HCT116 (cell line): ENCODE results near the gene CASR. TPM values are rescaled to one million over a fixed set of nuclear protein-coding genes. Genes with fewer than 3 reads are reported as not detected.

Source experiments
- ATAC-seq: fragments of 200-7000 bp; cut with Tn5 transposase; 2 replicates; pipeline ENCODE4 v1.9.1; 2020; ENCODE audit warnings: mild to moderate bottlenecking, moderate library complexity
- BruUV-seq: library from RNA; stranded (reverse); fragments of 400-500 nt; replicated peaks from 2 replicates; lab custom pipeline; 2021; lab: Mats Ljungman, UMichigan
- CTCF ChIA-PET: fragments of 300-600 bp; sonication (Branson Sonifier 250); formaldehyde crosslinking; loops from one replicate; lab custom pipeline; 2021; ENCODE audit warnings: antibody characterized with exemption; lab: Charles Lee
- POLR2A ChIA-PET: fragments of 300-600, 350-600 bp; sonication (Branson Sonifier 250); formaldehyde crosslinking; loops from one replicate; lab custom pipeline; 2021; ENCODE audit warnings: antibody characterized with exemption; lab: Charles Lee
- RAD21 ChIA-PET, 2 experiments: fragments of 300-600 bp; sonication (Branson Sonifier 250); formaldehyde crosslinking; loops; one replicate each; lab custom pipeline; 2023; ENCODE audit warnings: low total read pairs in 2 of 2; ENCODE audit not compliant: uncharacterized antibody in 2 of 2, unreplicated experiment in 2 of 2, low non-redundant PET in 1 of 2; lab: Charles Lee
- DNase-seq: peaks from one replicate; pipeline ENCODE4 v3.0.0-alpha.2; 2010; ENCODE audit warnings: low read depth, low spot score
- H2AFZ ChIP-seq: fragments of 200-600 bp; shearing (Covaris generic), sonication (generic); 2 replicates; pipeline ENCODE4 v1.6.1; 2017; ENCODE audit warnings: low read depth, mixed run types, mixed read lengths, antibody characterized with exemption, low read length; ENCODE audit not compliant: poor library complexity, severe bottlenecking
- H3K27ac ChIP-seq: 2 replicates; pipeline ENCODE4 v1.5.1; 2012; ENCODE audit warnings: low read depth, low read length
- H3K27me3 ChIP-seq: fragments of 200-600 bp; sonication (generic); 2 replicates; pipeline ENCODE4 v1.6.1; 2016; ENCODE audit warnings: mixed run types, low read length, mixed read lengths; ENCODE audit not compliant: insufficient read depth
- H3K36me3 ChIP-seq, 2 experiments: fragments of 200-500 bp in 1 of 2; fragments of 200-600 bp in 1 of 2; sonication (Bioruptor generic) in 1 of 2; sonication (generic) in 1 of 2; 2 replicates each; pipeline versions ENCODE4 v1.5.1 to v1.6.1; 2014 to 2016; ENCODE audit warnings: low read length in 2 of 2, inconsistent platforms in 1 of 2, mixed read lengths in 1 of 2, mixed run types in 1 of 2; ENCODE audit not compliant: insufficient read depth in 2 of 2, control insufficient read depth in 1 of 2
- H3K4me1 ChIP-seq, 2 experiments: fragments of 200-600 bp in 1 of 2; sonication (generic) in 1 of 2; 2 replicates each; pipeline versions ENCODE4 v1.5.1 to v1.6.1; 2012 to 2017; ENCODE audit warnings: low read length in 2 of 2, inconsistent platforms in 1 of 2, mild to moderate bottlenecking in 1 of 2, mixed read lengths in 1 of 2, mixed run types in 1 of 2, moderate library complexity in 1 of 2; ENCODE audit not compliant: insufficient read depth in 2 of 2, control insufficient read depth in 1 of 2
- H3K4me2 ChIP-seq: fragments of 200-600 bp; sonication (generic); 2 replicates; pipeline ENCODE4 v1.6.1; 2017; ENCODE audit warnings: mixed run types, low read length, mixed read lengths
- H3K4me3 ChIP-seq, 2 experiments: fragments of 200-600 bp in 1 of 2; sonication (generic) in 1 of 2; replicated peaks in 1 of 2; 2 replicates each; pipeline ENCODE4 v1.5.1; 2011 to 2016; ENCODE audit warnings: low read length in 2 of 2, control low read depth in 1 of 2, low read depth in 1 of 2, mild to moderate bottlenecking in 1 of 2, mixed read lengths in 1 of 2, mixed run types in 1 of 2
- H3K79me2 ChIP-seq: fragments of 200-600 bp; sonication (generic); 2 replicates; pipeline ENCODE4 v1.6.1; 2017; ENCODE audit warnings: mild to moderate bottlenecking, mixed run types, low read length, moderate library complexity, mixed read lengths; ENCODE audit not compliant: insufficient read depth
- H3K9ac ChIP-seq: fragments of 200-600 bp; sonication (generic); 2 replicates; pipeline ENCODE4 v1.6.1; 2016; ENCODE audit warnings: low read length, mixed read lengths
- H3K9me2 ChIP-seq: fragments of 200-600 bp; sonication (generic), shearing (Covaris generic); 2 replicates; pipeline ENCODE4 v1.6.1; 2017; ENCODE audit warnings: mixed run types, mild to moderate bottlenecking, moderate library complexity; ENCODE audit not compliant: insufficient read depth
- H3K9me3 ChIP-seq, 2 experiments: fragments of 200-500 bp in 1 of 2; fragments of 200-600 bp in 1 of 2; sonication (Bioruptor generic) in 1 of 2; sonication (generic) in 1 of 2; 2 replicates each; pipeline ENCODE4 v1.6.1; 2014 to 2017; ENCODE audit warnings: low read length in 2 of 2, mixed read lengths in 2 of 2, inconsistent platforms in 1 of 2, low read depth in 1 of 2, mild to moderate bottlenecking in 1 of 2, mixed run types in 1 of 2, moderate library complexity in 1 of 2; ENCODE audit not compliant: control insufficient read depth in 1 of 2, insufficient read depth in 1 of 2
- H4K20me1 ChIP-seq: fragments of 200-600 bp; sonication (generic), shearing (Covaris generic); 2 replicates; pipeline ENCODE4 v1.6.1; 2017; ENCODE audit warnings: mixed run types, mild to moderate bottlenecking, moderate library complexity; ENCODE audit not compliant: insufficient read depth
- CBX3 ChIP-seq: IDR thresholded peaks from 2 replicates; pipeline ENCODE4 v1.6.1; 2012; ENCODE audit warnings: low read depth
- CEBPB ChIP-seq: IDR thresholded peaks from 2 replicates; pipeline ENCODE4 v1.6.1; 2012; ENCODE audit warnings: low read depth
- ELF1 ChIP-seq: IDR thresholded peaks from 2 replicates; pipeline ENCODE4 v1.6.1; 2012; ENCODE audit warnings: low read depth, borderline replicate concordance
- EZH2 ChIP-seq: fragments of 200-600 bp; sonication (generic); IDR thresholded peaks from 2 replicates; pipeline ENCODE4 v1.6.1; 2017; ENCODE audit warnings: antibody characterized with exemption, mixed run types
- EZH2phosphoT487 ChIP-seq: fragments of 200-600 bp; IDR thresholded peaks from 2 replicates; pipeline ENCODE4 v1.6.1; 2018; ENCODE audit warnings: antibody characterized with exemption, borderline replicate concordance
- JUND ChIP-seq: IDR thresholded peaks from 2 replicates; pipeline ENCODE4 v1.6.1; 2012
- POLR2A ChIP-seq: IDR thresholded peaks from 2 replicates; pipeline ENCODE4 v1.7.0; 2011; ENCODE audit warnings: borderline replicate concordance; ENCODE audit not compliant: insufficient read depth, insufficient read length; ENCODE audit errors: extremely low read depth
- SIN3A ChIP-seq: IDR thresholded peaks from 2 replicates; pipeline ENCODE4 v1.6.1; 2012; ENCODE audit warnings: low read depth
- SP1 ChIP-seq: IDR thresholded peaks from 2 replicates; pipeline ENCODE4 v1.6.1; 2012; ENCODE audit warnings: low read depth
- SRF ChIP-seq: IDR thresholded peaks from 2 replicates; pipeline ENCODE4 v1.6.1; 2012; ENCODE audit warnings: low read depth
- YY1 ChIP-seq: IDR thresholded peaks from 2 replicates; pipeline ENCODE4 v1.6.1; 2011; ENCODE audit warnings: low read length, low read depth, moderate library complexity, mild to moderate bottlenecking; ENCODE audit not compliant: insufficient replicate concordance; ENCODE audit errors: extremely low read depth
- ZFX ChIP-seq: fragments of 450-650 bp; IDR thresholded peaks from 2 replicates; pipeline ENCODE4 v1.6.1; 2017
- intact Hi-C: fragments of 100-400 bp; cut with micrococcal nuclease; formaldehyde crosslinking; loops from 2 replicates; pipeline ENCODE4 v1.10.0; 2022
- total RNA-seq: library from RNA; stranded (reverse); gene quantifications from one replicate; pipeline ENCODE4 v1.2.1, GENCODE V29; 2021; ENCODE audit not compliant: unreplicated experiment
- TF ChIP-seq, protein P1 (sequence below), 3 experiments: fragments of 200-600 bp in 1 of 3; sonication (generic) in 1 of 3; IDR thresholded peaks in 2 of 3; conservative IDR thresholded peaks in 1 of 3; 2 replicates each; pipeline ENCODE4 v1.5.1; 2012 to 2017; ENCODE audit warnings: low read depth in 2 of 3, low read length in 2 of 3, antibody characterized with exemption in 1 of 3, borderline replicate concordance in 1 of 3, control low read depth in 1 of 3, mild to moderate bottlenecking in 1 of 3, mixed read lengths in 1 of 3, mixed run types in 1 of 3, moderate library complexity in 1 of 3; ENCODE audit not compliant: insufficient read depth in 1 of 3
- TF ChIP-seq, protein P2 (sequence below): IDR thresholded peaks from 2 replicates; pipeline ENCODE4 v1.6.1; 2012; ENCODE audit warnings: low read depth
- TF ChIP-seq, protein P3 (sequence below): IDR thresholded peaks from 2 replicates; pipeline ENCODE4 v1.6.1; 2012

CASR gene
- total RNA-seq, 1 experiment from 2014 or later, result not detected

DNA sequence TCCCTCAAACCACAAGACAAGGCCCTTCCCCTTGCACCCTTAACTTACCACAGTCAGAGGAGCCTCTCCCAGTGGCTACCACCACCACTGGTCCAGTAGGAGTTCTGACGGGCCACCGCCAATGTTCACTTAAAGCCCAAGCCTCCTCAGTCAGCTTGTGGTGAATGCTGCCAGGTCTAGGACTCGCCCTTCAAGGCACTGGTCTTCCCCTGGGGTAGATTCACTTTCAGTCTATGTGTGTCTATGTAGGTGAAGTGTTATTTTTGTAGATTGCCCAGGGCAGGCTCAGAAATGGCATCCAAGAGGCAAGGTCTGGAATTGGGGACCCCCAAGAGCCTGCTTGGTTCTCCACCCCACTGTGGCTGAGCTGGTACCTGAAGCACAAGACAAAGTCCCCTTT is 15.4 kb upstream of the CASR start:
- Histone ChIP-seq H3K79me2 (no peaks in the 10 kb centered on the region), H4K20me1 (no peaks in the 10 kb centered on the region), H3K9me3 (no peaks in the 10 kb centered on the region; a peak in 1 of 4 replicates), H3K36me3 (no peaks in the 10 kb centered on the region), H3K4me2 (no peak overlapping the region), H3K27me3 (no peaks in the 10 kb centered on the region), H3K27ac (no peak overlapping the region), H3K9ac (no peak overlapping the region), H2AFZ (no peak overlapping the region), H3K4me1 (no peaks in the 10 kb centered on the region), H3K4me3 (no peak overlapping the region), H3K9me2 (no peaks in the 10 kb centered on the region; the same call in 1 of the 2 replicates)
- RAD21 ChIA-PET, result no interaction called here
- TF ChIP-seq JUND, result no peak
- no peak for TF ChIP-seq ELF1
- no peak for TF ChIP-seq SIN3A
- TF ChIP-seq, protein P1, sequence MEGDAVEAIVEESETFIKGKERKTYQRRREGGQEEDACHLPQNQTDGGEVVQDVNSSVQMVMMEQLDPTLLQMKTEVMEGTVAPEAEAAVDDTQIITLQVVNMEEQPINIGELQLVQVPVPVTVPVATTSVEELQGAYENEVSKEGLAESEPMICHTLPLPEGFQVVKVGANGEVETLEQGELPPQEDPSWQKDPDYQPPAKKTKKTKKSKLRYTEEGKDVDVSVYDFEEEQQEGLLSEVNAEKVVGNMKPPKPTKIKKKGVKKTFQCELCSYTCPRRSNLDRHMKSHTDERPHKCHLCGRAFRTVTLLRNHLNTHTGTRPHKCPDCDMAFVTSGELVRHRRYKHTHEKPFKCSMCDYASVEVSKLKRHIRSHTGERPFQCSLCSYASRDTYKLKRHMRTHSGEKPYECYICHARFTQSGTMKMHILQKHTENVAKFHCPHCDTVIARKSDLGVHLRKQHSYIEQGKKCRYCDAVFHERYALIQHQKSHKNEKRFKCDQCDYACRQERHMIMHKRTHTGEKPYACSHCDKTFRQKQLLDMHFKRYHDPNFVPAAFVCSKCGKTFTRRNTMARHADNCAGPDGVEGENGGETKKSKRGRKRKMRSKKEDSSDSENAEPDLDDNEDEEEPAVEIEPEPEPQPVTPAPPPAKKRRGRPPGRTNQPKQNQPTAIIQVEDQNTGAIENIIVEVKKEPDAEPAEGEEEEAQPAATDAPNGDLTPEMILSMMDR (IDR thresholded peaks at IDR 0.05 in 2 of 3, conservative IDR thresholded peaks at IDR 0.05 in 1 of 3; ENCODE audit: borderline replicate concordance in 1 of 3, insufficient read depth in 1 of 3, low read depth in 2 of 3, low read length in 2 of 3), result no peak
- TF ChIP-seq CBX3, result no peak
- TF ChIP-seq, protein P2, sequence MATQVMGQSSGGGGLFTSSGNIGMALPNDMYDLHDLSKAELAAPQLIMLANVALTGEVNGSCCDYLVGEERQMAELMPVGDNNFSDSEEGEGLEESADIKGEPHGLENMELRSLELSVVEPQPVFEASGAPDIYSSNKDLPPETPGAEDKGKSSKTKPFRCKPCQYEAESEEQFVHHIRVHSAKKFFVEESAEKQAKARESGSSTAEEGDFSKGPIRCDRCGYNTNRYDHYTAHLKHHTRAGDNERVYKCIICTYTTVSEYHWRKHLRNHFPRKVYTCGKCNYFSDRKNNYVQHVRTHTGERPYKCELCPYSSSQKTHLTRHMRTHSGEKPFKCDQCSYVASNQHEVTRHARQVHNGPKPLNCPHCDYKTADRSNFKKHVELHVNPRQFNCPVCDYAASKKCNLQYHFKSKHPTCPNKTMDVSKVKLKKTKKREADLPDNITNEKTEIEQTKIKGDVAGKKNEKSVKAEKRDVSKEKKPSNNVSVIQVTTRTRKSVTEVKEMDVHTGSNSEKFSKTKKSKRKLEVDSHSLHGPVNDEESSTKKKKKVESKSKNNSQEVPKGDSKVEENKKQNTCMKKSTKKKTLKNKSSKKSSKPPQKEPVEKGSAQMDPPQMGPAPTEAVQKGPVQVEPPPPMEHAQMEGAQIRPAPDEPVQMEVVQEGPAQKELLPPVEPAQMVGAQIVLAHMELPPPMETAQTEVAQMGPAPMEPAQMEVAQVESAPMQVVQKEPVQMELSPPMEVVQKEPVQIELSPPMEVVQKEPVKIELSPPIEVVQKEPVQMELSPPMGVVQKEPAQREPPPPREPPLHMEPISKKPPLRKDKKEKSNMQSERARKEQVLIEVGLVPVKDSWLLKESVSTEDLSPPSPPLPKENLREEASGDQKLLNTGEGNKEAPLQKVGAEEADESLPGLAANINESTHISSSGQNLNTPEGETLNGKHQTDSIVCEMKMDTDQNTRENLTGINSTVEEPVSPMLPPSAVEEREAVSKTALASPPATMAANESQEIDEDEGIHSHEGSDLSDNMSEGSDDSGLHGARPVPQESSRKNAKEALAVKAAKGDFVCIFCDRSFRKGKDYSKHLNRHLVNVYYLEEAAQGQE, result no peak
- TF ChIP-seq EZH2, result no peak
- TF ChIP-seq SRF, result no peak
- TF ChIP-seq POLR2A, result no peak
- no peak for TF ChIP-seq YY1
- TF ChIP-seq ZFX, result no peak
- TF ChIP-seq, protein P3, sequence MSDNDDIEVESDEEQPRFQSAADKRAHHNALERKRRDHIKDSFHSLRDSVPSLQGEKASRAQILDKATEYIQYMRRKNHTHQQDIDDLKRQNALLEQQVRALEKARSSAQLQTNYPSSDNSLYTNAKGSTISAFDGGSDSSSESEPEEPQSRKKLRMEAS, result no peak
- no peak for TF ChIP-seq EZH2phosphoT487
- no peak for TF ChIP-seq CEBPB
- TF ChIP-seq SP1, result no peak
- no peak for ATAC-seq
- POLR2A ChIA-PET, result no interaction called here
- CTCF ChIA-PET, result no interaction called here
- no TSS peak for BruUV-seq
- intact Hi-C loops, result no loop called here
- DNase-seq, result no peak
